ENCODE data around the gene RNF212B.
"Not testable (repeated sequence)": the region's sequence is repeated elsewhere in the genome, so short reads cannot be mapped to it uniquely, and the experiment has no call there.

Gene RNF212B, protein sequence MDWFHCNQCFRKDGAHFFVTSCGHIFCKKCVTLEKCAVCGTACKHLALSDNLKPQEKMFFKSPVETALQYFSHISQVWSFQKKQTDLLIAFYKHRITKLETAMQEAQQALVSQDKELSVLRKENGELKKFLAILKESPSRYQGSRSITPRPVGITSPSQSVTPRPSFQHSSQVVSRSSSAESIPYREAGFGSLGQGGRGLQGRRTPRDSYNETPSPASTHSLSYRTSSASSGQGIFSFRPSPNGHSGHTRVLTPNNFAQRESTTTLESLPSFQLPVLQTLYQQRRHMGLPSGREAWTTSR

GRCh38 chr14:23237772-23238594 lies at the start of gene RNF212B:
Gene RNF212B (plus strand): TSS chr14:23237936. CDS start chr14:23240346, 2,410 bp downstream.
- DNase-seq: peak; percentile 75

- no peak for DNase-seq
These were observed 44.3 kb upstream of the RNF212B start for GRCh38 chr14:23193432-23193831.

- DNase-seq: no peak
These were observed 42.1 kb upstream of the RNF212B start for GRCh38 chr14:23195552-23196101.

GRCh38 chr14:23196487-23196886 lies 41.2 kb upstream of the RNF212B start:
- DNase-seq: not testable (repeated sequence)

DNA sequence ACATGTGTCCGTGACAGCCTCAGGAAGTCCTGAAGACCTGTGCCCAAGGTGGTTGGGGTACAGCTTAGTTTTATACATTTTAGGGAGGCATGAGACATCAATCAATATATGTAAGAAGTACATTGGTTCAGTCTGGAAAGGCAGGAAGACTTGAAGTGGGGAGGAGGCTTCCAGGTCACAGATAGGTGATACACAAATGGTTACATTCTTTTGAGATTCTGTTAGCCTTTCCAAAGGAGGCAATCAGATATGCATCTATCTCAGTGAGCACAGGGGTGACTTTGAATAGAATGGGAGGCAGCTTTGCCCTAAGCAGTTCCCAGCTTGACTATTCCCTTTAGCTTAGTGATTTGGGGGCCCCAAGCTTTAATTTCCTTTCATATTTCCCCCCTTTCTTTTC lies 38.6 kb upstream of the RNF212B start:
- not testable (repeated sequence) for DNase-seq

DNA sequence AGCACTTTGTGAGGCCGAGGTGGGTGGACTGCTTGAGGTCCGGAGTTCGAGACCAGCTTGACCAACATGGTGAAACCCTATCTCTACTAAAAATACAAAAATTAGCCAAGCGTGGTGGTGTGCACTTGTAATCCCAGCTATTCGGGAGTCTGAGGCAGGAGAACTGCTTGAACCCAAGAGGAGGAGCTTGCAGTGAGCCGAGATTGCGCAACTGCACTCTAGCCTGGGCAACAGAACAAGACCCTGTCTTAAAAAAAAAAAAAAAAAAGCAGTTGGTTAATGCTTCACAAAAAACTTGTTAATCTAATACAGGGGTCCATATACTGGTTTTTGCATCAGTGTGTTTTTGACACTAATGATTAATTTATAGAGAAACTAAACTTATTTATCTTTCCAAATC lies 35.7 kb upstream of the RNF212B start:
- no peak for DNase-seq

- no peak for DNase-seq
These were observed 31.2 kb upstream of the RNF212B start for GRCh38 chr14:23206422-23207145.

- DNase-seq: no peak
These were observed 30.6 kb upstream of the RNF212B start for GRCh38 chr14:23207146-23207540.

DNA sequence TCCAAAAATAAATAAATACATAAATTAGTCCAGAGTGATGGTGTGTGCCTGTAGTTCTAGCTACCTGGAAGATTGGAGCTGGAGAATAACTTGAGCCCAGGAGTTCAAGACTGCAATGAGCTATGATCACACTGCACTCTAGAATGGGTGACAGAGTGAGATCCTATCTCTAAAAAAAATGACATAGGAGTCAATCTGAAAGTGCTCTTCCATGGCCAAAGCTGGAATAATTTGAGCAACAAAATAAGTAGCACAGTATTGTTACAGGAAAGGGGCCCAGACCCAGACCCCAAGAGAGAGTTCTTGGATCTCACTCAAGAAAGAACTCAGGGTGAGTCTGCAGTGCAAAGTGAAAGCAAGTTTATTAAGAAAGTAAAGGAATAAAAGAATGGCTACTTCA lies 29.4 kb upstream of the RNF212B start:
- DNase-seq: no peak

GRCh38 chr14:23209651-23210423 lies 27.9 kb upstream of the RNF212B start:
- DNase-seq: no peak

DNA sequence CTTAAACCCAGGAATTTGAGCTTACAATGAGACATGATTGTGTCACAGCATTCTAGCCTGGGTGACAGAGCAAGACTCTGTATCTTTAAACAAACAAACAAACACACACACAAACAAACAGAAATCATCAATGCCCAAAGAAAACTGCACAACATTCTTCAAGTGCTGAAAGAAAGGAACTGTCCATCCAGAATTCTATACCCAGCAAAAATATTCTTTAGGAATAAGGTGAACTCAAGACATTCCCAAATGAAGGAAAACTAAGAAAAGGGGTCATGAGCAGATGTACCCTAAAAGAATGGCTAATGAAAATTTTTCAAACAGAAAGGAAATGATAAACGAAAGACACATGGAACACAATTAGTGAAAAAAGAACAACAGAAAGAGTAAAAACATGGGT lies 22.3 kb upstream of the RNF212B start:
- no peak for DNase-seq

DNA sequence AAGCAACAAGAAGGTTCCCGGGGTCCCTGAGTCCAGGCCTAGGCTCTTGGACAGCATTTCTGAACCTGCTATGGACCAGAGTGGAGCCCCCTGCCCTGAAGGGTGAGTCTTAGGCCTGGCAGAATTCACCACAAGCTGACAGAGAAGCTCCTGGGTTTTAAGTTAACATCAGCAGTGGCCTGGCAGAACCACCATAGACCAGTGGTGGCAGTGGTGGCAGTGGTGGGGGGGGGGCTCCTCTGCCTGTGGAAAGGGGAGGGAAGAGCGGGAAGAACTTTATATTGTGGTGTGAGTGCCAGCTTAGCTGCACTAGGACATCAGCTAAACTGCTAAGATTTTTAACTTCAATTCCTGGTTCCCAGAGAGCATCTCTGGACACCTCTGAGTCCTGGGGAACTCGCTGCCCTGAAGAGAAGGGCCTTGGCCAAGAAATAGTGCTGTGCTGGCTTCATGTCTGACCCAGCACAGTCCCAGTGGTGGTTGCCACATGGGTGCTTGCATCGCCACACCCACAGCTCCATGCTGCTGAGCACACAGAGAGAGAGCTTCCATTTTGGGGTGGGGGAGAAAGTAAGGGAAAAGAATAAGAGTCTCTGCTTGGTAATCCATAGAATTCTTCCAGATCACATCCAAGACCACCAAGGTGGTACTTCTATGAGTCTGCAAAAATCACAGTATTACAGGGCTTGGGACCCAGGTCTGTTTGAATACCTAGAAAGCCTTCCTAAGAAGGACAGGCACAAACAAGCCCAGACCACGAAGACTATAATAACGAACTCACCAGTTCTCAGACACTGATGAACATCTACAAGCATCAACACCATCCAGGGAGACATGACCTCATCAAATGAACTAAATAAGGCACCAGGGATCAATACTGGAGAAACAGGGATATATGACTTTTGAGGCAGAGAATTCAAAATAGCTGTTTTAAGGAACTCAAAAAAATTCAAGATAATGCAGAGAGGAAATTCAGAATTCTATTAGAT lies 20.4 kb upstream of the RNF212B start:
- DNase-seq: no peak

- DNase-seq: no peak
These were observed 18.7 kb upstream of the RNF212B start for GRCh38 chr14:23219075-23219474.

DNA sequence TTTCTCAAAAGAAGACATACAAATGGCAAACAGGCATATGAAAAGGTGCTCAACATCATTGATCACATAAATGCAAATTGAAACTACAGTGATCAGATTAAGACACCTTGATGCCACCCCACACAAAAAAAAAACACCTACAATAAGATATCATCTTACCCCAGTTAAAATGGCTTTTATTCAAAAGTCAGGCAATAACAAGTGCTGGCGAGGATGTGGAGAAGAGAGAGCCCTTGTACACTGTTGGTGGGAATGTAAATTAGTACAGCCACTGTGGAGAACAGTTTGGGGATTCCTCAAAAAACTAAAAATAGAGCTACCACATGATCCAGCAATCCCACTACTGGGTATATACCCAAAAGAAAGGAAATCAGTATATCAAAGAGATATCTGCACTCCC lies 12.8 kb upstream of the RNF212B start:
- DNase-seq: not testable (repeated sequence)

DNA sequence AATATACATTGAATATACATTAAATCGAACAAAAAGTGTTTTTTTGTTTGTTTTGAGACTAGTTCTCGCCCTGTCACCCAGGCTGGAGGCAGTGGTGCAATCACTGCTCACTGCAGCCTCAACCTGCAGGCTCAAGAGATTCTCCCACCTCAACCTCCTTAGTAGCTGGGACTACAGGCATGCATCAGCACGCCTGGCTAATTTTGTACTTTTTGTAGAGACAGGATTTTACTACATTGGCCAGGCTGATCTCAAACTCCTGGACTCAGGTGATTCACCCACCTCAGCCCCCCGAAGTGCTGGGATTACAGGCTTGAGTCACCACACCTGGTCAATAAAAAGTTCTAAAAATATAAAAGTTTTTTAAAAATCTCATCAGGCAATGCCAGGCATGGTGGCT lies 10.2 kb upstream of the RNF212B start:
- no peak for DNase-seq

DNA sequence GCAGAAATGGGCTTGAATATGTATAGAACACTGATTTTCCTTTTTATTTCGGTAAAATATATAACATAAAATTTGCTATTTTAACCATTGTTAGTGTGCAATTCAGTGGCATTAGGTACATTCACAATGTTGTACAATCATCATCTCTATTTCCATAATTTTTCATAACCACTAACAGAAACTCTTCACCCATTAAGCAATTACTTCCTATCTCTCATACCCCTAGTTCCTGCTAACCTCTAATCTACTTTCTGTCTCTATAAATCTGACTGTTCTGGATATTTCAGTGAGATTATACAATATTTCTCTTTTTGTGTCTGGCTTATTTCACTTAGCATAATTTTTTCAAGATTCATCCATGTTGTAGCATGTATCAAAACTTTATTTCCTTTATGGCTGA lies 8.9 kb upstream of the RNF212B start:
- DNase-seq: no peak

DNA sequence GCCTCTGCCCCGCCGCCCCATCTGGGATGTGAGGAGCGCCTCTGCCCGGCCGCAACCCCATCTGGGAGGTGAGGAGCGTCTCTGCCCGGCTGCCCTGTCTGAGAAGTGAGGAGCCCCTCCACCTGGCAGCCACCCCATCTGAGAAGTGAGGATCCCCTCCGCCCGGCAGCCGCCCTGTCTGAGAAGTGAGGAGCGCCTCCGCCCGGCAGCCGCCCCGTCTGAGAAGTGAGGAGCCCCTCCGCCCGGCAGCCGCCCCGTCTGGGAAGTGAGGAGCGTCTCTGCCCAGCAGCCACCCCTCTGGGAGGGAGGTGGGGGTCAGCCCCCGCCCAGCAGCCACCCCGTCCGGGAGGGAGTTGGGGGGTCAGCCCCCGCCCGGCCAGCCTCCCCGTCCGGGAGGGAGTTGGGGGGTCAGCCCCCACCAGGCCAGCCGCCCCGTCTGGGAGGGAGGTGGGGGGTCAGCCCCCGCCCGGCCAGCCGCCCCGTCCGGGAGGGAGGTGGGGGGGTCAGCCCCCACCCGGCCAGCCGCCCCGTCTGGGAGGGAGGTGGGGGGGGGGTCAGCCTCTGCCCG lies 5.4 kb upstream of the RNF212B start:
- DNase-seq: not testable (repeated sequence)

DNA sequence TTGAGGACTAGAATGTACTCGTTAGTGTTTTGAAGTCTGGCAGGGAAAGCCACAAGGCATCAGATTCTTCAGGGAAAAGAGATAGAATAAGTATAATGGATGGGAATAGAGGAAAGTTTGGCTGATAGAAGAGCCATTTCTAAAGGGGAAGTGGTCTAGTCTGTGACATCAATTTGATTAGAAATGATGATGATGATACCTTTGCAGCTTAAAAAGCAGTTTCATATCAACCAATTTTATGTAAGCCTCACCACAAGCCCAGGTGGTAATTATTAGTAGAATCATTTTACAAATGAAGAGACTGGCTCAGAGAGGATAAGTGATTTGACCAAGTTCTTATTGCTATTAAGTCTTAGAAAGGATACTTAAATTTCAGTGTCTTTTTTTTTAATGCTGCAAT lies 2.9 kb downstream of the RNF212B start:
- DNase-seq: no peak

GRCh38 chr14:23241061-23241715 lies 3.5 kb downstream of the RNF212B start:
- not testable (repeated sequence) for DNase-seq

GRCh38 chr14:23242076-23242475 lies 4.3 kb downstream of the RNF212B start:
- no peak for DNase-seq
